Hepatocyte (in vitro differentiated cells): ENCODE data around the gene CIAO3. TPM values are rescaled to one million over a fixed set of nuclear protein-coding genes. Genes with fewer than 3 reads are reported as not detected.

Experiments
- DNase-seq: peaks from one replicate; pipeline ENCODE4 v3.0.0-alpha.2; 2016; ENCODE audit warnings: low spot score
- H2AFZ ChIP-seq: fragments of 200-600 bp; sonication (generic); 2 replicates; pipeline ENCODE4 v1.6.0; 2016; ENCODE audit warnings: antibody characterized with exemption, mild to moderate bottlenecking
- H3K27ac ChIP-seq: fragments of 200-600 bp; sonication (generic); 2 replicates; pipeline ENCODE4 v1.5.1; 2016; ENCODE audit warnings: mild to moderate bottlenecking
- H3K27me3 ChIP-seq: fragments of 200-600 bp; sonication (generic); 2 replicates; pipeline ENCODE4 v1.6.1; 2016
- H3K36me3 ChIP-seq: fragments of 200-600 bp; sonication (generic); replicated peaks from 2 replicates; pipeline ENCODE4 v1.5.1; 2016; ENCODE audit warnings: low read depth; ENCODE audit not compliant: insufficient read depth
- H3K4me1 ChIP-seq: fragments of 200-600 bp; sonication (generic); 2 replicates; pipeline ENCODE4 v1.5.1; 2016; ENCODE audit warnings: mild to moderate bottlenecking, moderate library complexity; ENCODE audit not compliant: insufficient read depth
- H3K4me2 ChIP-seq: fragments of 200-600 bp; sonication (generic); 2 replicates; pipeline ENCODE4 v1.6.0; 2016
- H3K4me3 ChIP-seq: fragments of 200-600 bp; sonication (generic); 2 replicates; pipeline ENCODE4 v1.5.1; 2016; ENCODE audit warnings: mild to moderate bottlenecking
- H3K79me2 ChIP-seq: fragments of 200-600 bp; sonication (generic); 2 replicates; pipeline ENCODE4 v1.6.0; 2017; ENCODE audit warnings: mild to moderate bottlenecking
- H3K9me2 ChIP-seq: fragments of 200-600 bp; sonication (generic); replicated peaks from 2 replicates; pipeline ENCODE4 v1.6.0; 2017; ENCODE audit warnings: mild to moderate bottlenecking; ENCODE audit not compliant: insufficient read depth
- H3K9me3 ChIP-seq: fragments of 200-600 bp; sonication (generic); 2 replicates; pipeline ENCODE4 v1.5.1; 2016; ENCODE audit warnings: low read depth, mild to moderate bottlenecking
- H4K20me1 ChIP-seq: fragments of 200-600 bp; sonication (generic); 2 replicates; pipeline ENCODE4 v1.6.0; 2016; ENCODE audit warnings: mild to moderate bottlenecking; ENCODE audit not compliant: insufficient read depth, poor library complexity, severe bottlenecking
- EZH2 ChIP-seq: fragments of 200-600 bp; sonication (generic); IDR thresholded peaks from 2 replicates; pipeline ENCODE4 v1.6.1; 2016; ENCODE audit warnings: antibody characterized with exemption, mild to moderate bottlenecking, borderline replicate concordance
- EZH2phosphoT487 ChIP-seq: fragments of 200-600 bp; sonication (generic); IDR thresholded peaks from one replicate; pipeline ENCODE4 v1.6.1; 2018; ENCODE audit warnings: antibody characterized with exemption, mild to moderate bottlenecking, low read depth, moderate library complexity; ENCODE audit not compliant: unreplicated experiment, severe bottlenecking
- WGBS: methylation state at CpG from one replicate; pipeline ENCODE4 v1.1.6; 2016; ENCODE audit warnings: low lambda C conversion rate; ENCODE audit errors: missing lambda C conversion rate; 5-methylcytosine and 5-hydroxymethylcytosine counted together
- polyA plus RNA-seq: library from polyadenylated mRNA; unstranded; fragments of >200 nt; fragmentation: Nextera tagmentation; extraction: Ambion mirVana; gene quantifications from 2 replicates; pipeline ENCODE4 v1.2.1, GENCODE V29; 2016
- total RNA-seq: library from RNA; depleted of rRNA; stranded (reverse); fragments of >200 nt; gene quantifications from 2 replicates; pipeline ENCODE4 v1.2.3, GENCODE V29; 2014
- TF ChIP-seq, protein P1 (sequence below): fragments of 200-600 bp; sonication (generic); IDR thresholded peaks from 2 replicates; pipeline ENCODE4 v1.5.1; 2016; ENCODE audit warnings: antibody characterized with exemption, mild to moderate bottlenecking; ENCODE audit not compliant: poor library complexity

Gene CIAO3
- total and polyA plus RNA-seq, 2 experiments from 2014 or later, result 39.0 to 42.8 TPM

DNA sequence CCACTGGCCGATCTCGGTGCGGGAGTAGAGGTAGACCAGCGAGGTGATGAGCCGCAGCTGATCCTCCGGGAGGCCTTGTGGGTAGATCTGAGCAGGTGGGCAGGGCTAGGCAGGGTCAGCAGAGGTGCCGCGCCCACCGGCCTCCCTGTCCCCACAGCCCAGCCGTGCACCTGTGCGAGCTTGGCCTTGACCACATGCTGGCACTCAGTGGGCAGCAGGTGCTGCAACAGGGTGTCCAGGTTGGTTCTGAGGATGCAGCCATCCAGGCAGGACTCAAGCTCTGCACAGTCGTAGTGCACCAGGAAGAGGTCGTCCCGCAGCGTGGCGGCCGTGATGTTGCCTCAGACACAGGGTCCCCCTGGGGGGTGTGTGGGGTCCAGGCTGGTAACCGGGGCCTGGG, 32.2 kb upstream of the CIAO3 start:
- Histone ChIP-seq H3K9me3 (no peaks in the 10 kb centered on the region), H2AFZ (no peak overlapping the region), H3K27me3 (no peaks in the 10 kb centered on the region), H3K36me3 (no peaks in the 10 kb centered on the region), H4K20me1 (no peaks in the 10 kb centered on the region), H3K27ac (no peak overlapping the region), H3K79me2 (no peaks in the 10 kb centered on the region), H3K4me3 (no peak overlapping the region), H3K4me1 (no peaks in the 10 kb centered on the region), H3K9me2 (no peaks in the 10 kb centered on the region), H3K4me2 (no peak overlapping the region)
- WGBS, result 94% methylated on average over 18 of the region's 18 CpGs
- no peak for DNase-seq
- TF ChIP-seq EZH2phosphoT487 (no peak), EZH2 (no peak)
- TF ChIP-seq, protein P1, sequence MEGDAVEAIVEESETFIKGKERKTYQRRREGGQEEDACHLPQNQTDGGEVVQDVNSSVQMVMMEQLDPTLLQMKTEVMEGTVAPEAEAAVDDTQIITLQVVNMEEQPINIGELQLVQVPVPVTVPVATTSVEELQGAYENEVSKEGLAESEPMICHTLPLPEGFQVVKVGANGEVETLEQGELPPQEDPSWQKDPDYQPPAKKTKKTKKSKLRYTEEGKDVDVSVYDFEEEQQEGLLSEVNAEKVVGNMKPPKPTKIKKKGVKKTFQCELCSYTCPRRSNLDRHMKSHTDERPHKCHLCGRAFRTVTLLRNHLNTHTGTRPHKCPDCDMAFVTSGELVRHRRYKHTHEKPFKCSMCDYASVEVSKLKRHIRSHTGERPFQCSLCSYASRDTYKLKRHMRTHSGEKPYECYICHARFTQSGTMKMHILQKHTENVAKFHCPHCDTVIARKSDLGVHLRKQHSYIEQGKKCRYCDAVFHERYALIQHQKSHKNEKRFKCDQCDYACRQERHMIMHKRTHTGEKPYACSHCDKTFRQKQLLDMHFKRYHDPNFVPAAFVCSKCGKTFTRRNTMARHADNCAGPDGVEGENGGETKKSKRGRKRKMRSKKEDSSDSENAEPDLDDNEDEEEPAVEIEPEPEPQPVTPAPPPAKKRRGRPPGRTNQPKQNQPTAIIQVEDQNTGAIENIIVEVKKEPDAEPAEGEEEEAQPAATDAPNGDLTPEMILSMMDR, result no peak

DNA sequence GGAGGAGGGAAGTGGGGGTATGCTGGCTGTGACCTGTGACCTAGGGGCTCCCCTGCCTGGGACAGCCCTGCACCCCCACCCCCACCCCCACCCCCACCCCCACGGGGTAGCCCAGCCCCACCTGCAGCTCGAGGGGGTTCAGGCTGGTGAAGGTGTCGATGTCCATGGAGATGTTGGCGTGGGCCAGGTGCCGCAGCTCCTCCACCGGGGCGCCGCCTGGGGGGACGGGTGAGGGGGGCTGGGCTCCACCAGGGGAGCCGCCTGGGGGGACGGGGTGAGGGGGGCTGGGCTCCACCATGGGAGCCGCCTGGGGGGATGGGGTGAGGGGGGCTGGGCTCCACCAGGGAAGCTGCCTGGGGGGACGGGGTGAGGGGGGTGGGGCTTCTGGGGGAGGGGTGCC, 29.6 kb upstream of the CIAO3 start:
- no peaks in the 10 kb centered on the region for H3K27me3 ChIP-seq
- TF ChIP-seq EZH2 (no peak), EZH2phosphoT487 (no peak)
- TF ChIP-seq, protein P1, result no peak
- 100% methylated on average over 1 of the region's 13 CpGs for WGBS

DNA sequence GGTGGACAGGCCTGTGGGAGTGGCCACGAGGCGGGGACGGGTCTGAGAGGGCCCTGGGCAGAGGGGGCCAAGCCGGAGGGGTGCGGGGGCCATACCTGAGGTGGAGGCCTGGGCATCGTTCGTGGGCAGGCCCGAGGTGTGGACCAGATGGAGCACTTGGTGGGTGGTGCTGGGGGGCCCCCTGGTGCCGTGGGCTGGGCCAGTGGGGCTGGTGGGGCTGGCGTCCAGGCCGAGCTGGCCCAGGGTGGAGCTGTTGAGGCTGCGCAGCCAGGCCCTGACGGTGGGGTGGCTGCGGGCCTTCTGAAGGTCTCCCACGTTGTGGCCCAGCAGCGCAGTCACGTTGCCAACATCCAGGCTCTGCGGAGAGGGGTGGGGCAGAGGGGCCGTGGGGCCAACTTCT, 29.1 kb upstream of the CIAO3 start:
- no peak overlapping the region for H3K4me2 ChIP-seq
- no peak overlapping the region for H3K4me3 ChIP-seq
- no peak for DNase-seq
- no peak overlapping the region for H2AFZ ChIP-seq
- H3K27ac ChIP-seq, result no peak overlapping the region
- H4K20me1 ChIP-seq, result no peaks in the 10 kb centered on the region
- H3K27me3 ChIP-seq, result no peaks in the 10 kb centered on the region
- TF ChIP-seq EZH2phosphoT487 (no peak), EZH2 (no peak)
- TF ChIP-seq, protein P1, result no peak
- no peaks in the 10 kb centered on the region for H3K9me3 ChIP-seq
- H3K36me3 ChIP-seq, result no peaks in the 10 kb centered on the region
- H3K9me2 ChIP-seq, result no peaks in the 10 kb centered on the region
- no peaks in the 10 kb centered on the region for H3K79me2 ChIP-seq
- 83% methylated on average over 13 of the region's 19 CpGs for WGBS
- H3K4me1 ChIP-seq, result no peaks in the 10 kb centered on the region

More for the DNA sequence above, 29.6 kb upstream of the CIAO3 start:
- Histone ChIP-seq H3K79me2 (no peaks in the 10 kb centered on the region), H2AFZ (no peak overlapping the region), H3K4me2 (no peak overlapping the region), H3K9me3 (no peaks in the 10 kb centered on the region), H3K9me2 (no peaks in the 10 kb centered on the region), H3K4me3 (no peak overlapping the region), H4K20me1 (no peaks in the 10 kb centered on the region), H3K36me3 (no peaks in the 10 kb centered on the region), H3K4me1 (no peaks in the 10 kb centered on the region), H3K27ac (no peak overlapping the region)
- no peak for DNase-seq
